IPS DF 4.7 (cell line): ENCODE results near the gene AUTS2.

Source experiments
- DNase-seq: peaks from one replicate; pipeline ENCODE4 v3.0.0-alpha.2; 2013; ENCODE audit warnings: low spot score; ENCODE audit errors: extremely low read depth

AUTS2 gene

DNA sequence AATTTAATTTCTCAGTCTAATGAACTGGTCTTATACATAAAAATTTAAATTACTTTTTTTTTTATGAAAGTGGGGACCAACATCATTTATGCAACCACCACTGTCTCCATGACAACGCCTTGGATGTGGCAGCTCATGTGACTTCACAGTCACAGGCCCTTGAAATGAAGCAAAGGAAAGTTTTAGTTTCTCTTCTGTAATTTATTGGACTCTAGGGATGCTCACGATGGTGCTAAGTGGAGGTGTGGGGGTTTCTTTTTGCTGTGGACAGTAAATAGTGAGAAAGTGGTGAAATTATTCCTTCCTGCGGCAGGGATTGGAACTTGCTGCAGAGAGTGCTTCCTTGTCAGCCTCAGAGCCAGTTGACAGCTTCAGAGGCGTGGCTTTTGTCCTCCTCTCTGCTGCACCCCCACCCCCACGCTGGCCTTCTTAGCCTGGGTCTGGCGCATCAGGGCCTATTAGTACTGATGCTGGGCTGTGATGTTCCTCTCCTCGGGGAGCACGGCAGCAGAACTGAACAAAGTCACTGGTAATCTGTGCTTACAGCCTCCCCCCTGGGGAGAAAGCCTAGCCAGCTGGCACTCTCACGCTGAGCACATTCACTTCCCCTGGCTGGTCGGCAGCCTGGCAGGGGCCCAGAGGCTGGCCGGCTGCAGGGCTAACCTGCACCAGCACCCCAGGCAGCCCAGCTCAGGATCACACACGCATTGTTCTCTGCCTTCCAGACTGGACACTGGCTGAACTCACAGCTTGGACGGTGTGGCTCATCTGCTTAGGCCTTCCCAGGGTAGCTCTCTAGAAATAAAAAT lies 1016.2 kb downstream of the AUTS2 start:
- DNase-seq: no peak

DNA sequence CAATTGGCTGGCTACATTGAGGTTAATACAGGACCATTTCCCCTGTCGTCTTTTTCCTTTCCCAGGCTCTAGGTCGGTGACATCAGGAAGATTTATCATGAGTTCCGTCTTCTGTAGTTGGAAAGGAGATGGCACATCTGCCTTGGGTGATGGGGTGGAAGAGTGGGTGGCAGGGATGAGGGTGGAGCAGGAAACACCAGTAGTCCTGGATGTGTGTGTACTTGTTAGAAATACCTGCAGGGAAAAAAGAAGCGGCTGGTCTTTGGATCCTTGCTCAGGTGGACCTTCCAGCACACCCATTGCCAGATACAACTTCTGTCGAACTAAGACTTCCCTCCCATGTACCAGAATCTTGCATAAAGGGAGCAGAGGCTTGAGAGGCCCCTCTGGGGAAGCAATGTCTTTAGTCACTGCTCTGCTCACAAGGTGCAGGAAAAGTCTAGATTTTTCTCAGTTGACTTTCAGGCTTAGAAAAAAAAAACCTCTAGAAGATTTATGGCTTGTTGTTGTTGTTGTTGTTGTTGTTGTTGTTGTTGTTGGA lies 1016.9 kb downstream of the AUTS2 start:
- no peak for DNase-seq

DNA sequence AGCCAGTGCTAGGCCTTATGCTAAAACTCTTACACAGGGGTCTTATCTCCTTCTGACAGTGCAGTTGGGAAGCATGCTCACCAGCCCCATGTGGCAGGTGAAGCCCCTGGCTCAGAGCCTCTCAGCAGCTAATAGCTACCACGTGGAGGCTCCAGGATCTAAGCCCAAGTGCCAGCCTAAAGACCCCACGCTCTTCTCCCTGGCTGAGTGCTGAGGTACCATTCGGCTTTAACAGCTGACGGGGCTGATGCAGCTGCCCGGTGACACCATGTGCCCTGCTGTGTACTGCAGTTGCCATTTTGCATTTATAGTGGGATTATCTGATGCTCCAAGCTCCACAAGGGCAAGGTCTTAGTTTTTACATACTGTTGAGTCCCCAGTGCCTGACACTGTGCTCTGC lies 1017.9 kb downstream of the AUTS2 start:
- no peak for DNase-seq

DNA sequence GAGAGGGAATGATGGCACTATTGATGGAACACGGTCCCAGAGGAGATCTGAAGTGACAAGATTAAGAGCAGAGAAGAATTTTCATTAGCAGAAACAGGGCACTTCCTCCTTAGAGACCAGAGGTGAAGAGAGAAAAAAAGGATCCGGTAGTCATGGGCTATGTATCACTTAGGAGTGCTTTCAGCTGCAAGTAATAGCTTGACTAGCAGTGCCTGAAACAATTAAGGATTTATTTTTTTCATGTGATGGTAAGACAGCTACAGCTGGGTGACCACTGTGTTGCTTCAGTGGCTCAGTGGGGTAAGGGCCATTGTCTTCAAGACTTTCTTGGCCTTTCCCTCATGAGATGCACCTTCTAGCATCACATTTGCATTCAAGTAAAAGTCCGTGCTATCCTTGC lies 1018.5 kb downstream of the AUTS2 start:
- DNase-seq: no peak

DNA sequence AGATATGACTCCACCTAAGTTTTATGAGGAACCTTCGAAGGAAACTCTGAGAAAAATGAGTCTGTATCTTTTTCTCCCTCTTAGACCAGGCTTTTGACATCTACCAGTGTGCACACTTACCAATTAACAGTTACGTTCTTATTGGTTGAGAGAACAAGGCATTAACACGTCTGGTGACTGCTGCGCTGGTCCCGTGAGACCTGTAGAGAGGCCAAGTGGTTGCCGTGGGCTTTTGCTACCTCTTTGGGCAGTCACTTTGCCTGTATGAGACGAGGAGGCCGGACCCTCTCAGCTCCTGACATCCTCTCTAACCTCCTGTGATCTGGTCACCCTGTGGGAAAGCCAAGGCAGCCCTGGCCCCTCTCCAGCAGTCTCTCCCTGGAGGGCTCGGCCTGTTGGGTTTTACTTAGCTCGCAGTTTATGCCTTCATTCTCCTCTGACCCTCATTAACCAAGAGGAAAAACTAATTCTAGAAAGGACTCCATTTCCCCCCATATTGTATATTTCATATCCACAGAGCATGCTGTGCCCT lies 1019.8 kb downstream of the AUTS2 start:
- DNase-seq: no peak

DNA sequence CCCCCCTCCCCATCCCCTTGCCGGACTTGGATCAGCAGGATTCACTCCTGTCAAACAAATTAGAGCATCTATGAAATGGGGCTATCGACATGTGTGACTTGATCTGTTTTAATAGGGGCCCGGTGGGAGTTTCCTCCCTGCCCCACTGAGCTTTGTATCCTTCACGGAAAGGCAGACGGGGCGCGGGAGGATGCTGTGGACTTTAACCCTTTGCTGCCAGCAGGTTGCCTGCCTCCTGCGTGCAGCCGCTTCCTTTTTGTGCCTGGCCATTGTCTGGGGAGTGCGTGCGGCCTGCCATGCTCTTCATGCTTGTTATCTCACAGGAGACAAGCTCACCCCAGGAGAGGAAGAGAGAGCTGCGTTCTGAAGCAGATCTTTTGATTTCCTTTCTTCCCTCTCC lies 1020.9 kb downstream of the AUTS2 start:
- no peak for DNase-seq

DNA sequence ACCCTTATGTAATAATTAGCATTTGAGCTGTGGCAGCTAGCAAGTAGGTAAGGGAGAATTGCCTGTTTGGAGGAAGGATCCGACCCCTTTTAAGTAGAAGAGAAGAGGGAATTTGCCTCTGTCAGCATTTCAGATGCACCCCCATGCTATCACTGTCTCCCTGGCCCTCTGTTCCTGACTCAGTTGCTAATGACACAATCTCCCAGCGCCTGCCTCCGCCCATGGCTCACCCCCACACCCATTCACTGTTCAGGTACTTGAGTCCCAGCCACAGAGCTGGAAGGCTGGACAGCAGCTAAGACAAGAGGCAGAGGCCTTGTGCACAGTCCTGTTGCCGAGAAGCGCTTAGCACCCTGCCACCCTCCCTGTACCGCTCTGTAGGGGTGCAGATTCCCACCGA lies 1021.4 kb downstream of the AUTS2 start:
- no peak for DNase-seq

DNA sequence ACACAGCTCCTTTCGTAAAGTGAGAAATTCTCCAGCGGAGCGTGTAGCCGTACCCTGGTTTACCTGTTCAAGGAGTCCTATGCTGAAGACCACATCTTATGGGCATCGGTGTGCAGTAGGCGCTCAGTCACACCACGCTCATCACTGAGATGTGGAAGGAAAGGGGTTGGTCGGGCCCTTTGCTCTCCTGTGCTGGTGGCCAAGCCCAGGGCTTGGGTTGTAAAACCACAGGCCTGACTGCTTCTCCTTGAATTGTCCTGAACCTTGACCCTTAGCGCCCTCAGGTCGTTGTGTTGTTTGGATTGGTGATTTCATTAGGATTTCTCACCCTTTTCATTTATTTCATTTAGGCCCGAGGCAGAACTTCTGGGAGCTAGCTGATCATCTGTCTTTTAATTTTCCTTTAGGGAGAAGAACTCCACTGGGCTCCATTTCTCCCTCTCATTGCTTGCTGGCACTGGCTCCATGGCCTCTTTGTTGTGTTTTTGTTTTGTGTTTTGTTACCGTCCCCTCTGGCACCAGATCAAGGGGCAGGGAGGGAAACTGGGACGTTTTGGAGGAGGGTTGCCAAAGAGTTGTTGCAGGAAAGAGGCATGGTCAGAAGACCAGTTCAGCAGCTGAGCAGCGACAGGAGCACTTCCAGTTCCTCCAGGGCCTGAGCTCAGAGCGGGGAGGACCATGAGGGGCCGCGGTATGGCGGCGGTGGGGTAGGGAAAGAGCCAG lies 1022.2 kb downstream of the AUTS2 start:
- no peak for DNase-seq

DNA sequence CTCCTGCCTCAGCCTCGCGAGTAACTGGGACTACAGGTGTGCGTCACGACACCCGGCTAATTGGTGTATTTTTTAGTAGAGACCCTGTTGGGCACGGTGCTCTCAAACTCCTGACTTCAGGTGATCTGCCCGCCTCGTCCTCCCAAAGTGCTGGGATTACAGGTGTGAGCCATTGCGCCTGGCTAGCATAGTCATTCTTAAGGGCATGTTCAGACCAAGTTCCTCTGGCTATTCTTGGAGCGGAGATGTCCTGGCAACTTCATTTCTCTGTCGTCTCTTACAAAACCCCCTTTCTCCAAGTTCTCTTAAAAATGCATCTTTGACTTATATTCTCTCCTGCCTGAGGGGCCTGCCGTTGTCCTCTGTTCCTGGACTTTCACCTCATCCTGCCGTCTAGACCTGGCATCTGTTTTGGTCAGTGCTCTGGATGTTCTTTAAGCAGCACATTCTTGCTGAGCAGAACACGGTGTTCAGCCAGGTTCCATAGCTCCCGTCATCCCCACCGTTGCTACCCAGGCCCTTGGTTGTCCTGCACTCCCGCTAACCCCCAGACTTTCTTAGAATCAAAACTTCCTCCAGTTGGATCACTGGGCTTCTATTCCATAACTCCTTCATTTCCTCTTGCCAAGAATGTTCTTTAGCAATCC lies 1023.8 kb downstream of the AUTS2 start:
- DNase-seq: no peak

DNA sequence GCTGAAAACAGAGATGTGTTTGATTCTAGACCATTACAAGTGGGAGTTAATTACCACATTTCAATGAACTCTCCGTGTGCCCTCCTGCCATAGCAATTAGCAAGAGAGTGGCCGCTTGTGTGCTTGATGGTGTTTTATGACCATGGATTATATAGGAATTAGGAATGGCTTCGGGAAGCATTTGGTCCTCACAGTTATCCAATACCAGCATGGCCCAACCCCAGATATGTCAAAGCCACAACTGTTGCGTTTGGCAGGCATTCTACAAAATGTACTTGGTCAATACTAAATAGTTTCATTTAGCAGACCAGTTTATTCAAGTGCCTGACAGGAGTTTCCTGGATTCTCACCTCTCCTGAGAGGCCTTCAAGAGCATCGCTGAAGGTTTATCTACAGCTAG lies 1024.7 kb downstream of the AUTS2 start:
- no peak for DNase-seq

DNA sequence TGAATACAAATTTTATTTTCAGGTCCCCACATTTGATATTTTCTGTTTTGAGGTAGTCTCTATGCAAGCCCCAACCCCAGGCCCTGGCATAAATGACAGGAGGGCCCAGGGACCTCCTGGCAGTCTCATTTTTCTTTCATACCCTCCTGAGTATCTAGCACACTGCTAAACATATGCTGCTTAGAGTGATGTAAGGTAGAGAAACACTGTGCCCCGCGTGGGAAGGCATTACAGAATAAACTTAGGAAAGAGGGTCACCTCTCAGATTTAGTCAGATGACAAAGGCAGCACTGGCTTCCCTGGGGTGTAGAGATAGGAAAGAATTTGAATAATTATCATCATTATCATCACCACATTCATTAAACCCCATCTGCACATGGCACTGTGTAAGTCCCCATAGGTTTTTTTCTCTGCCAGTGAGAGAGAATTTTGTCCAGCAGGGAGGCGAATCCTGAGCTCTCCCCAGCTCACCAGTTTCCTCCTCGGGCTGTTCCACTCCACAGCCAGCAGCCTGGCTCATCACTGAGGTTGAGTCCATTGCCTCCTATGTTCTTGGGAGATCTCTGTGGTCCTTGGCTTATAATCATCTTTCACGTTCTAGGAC lies 1026.3 kb downstream of the AUTS2 start:
- no peak for DNase-seq

DNA sequence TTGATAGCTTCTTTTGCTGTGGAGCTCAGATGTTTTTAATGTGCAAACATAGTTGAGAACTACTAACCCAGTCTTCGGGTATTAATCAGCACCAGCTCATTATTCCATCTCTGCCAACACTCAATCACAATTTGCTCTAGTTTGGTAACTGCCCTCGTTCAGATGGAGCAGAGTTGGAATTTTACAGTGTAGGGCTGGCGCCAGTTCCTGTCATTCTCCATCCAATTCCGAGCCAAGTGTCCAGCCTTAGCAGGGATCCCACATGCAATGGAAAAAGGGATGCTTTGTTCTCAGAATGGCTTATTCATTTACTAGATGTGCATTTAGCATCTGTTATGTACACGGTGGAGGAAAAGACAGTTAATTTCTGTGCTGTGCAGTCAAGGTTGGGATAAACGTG lies 1029.2 kb downstream of the AUTS2 start:
- no peak for DNase-seq

DNA sequence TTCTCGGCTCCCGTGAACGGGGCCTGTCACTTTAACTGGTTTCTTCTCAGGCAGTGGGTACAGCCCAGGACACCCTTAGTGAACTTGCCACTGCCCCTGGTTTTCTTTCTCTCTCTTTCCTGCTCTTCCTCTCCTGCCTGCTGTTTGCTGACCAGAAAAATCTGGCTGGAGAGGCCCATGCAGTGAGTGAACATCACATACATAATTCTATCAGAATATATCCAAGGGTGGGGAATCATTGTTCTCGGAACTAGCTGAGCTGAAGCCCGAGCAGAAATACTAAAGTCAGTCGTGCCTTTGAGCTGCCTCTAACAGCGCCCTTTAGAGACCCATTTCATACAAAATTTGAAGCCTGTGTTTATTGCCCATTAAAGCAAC lies 1032.2 kb downstream of the AUTS2 start:
- no peak for DNase-seq

DNA sequence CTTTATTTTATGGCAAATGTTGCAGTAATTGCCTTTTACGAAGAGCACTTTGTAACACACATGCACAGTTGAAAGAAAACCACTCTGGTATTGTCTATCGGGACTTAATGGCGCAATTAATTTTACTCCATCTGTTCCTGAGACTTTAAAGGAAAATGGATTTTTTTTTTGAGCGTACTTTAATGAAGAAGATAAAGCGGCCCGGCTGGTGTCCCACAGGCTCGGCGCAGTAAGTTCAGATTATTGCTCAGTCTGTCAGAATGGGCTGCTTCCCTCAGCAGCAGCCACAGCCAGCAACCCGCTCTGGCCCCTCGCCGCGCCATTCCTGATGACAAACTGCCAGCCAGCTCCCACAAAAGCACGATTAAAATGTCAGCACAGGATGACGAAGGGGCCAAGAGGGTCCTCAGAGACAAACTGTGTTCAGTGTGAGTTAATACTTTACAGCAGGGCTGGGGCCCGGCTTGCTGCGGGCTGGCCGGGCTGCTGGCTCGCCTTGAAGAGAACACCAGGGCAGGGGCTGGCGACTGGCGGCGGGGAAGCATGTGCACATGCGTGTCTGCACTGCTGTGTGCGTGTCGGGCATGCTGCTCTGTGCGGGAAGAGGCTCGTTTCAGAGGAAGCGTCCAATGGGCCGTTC lies 1032.7 kb downstream of the AUTS2 start:
- DNase-seq: no peak

DNA sequence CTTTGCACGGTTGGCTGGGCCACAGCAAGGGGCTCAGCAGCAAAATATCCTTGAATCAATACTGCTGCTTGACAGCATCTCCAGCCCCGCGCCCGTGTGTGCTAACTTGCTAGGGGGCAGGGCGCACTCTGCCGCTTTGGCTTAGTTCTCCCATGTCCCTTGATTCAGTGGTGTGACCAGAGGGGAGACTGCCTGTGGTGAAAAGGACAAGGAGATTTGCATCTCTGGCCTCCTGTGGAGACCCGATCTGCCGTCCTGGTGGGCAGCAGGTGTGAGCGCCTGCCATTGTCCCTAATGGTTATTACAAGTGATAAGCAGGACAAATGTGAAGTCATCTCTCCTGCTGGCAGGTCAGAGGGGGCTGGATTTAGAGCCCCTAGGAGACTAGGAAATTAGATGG lies 1033.4 kb downstream of the AUTS2 start:
- no peak for DNase-seq

DNA sequence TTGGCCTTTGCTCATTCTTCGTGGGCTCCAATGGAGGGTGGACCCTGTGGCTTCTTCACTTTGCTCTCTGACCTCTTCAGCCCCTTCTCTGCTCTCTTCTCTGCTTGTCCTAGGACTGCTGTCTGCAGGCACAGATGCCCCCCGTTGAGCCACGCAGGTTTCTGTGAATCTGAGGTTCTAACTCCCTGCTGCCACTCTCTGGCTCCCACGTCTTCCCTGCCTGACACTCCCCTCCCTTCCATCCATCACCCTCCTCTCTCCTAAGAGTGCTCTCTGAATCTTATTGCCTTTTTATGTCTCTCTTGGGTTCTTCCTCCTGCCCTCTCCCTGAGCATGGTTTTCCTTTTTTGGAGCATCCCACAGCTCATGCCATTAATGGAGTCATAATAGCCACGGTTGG lies 1034.1 kb downstream of the AUTS2 start:
- DNase-seq: no peak

DNA sequence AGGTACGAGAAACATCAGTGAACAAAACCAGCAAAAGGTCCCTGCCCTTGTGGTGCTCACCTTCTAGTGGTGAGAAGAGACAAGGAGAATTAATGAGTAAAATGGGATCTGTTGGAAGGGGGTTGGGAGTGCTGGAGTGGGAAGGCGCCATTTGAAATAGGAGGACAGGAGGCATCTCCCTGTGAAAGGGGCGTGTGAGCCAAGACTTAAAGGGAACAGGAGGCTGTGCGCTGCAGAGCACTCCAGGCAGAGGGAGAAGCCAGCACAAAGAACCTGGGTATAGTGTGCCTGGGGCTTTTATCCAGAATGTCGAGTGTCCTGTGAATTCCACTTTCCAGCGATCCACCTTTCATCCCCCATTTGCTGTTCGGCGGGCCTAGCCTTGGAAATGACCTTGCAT lies 1035.8 kb downstream of the AUTS2 start:
- DNase-seq: no peak

DNA sequence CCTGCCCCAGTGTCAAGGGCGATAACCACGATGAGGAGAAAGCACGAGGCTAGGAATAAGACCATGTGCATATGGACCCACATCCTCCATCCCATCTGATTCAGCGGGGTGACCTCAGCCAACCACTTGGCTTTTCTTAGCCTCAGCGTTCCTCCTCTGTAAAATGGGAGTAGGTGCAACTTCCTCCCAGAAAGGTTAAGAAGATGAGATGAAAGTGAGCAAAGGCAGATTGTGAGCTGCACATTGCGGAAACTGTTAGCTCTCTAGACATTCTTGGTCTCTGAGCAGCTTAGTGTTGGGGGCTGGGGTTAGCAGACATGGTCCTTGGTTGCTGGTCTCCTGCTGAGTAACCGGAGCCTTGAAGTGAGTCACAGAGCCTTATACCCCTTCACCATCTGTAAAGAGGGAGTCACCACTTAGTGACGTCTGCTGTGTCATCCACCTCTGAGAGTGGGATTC lies 1036.4 kb downstream of the AUTS2 start:
- DNase-seq: no peak

DNA sequence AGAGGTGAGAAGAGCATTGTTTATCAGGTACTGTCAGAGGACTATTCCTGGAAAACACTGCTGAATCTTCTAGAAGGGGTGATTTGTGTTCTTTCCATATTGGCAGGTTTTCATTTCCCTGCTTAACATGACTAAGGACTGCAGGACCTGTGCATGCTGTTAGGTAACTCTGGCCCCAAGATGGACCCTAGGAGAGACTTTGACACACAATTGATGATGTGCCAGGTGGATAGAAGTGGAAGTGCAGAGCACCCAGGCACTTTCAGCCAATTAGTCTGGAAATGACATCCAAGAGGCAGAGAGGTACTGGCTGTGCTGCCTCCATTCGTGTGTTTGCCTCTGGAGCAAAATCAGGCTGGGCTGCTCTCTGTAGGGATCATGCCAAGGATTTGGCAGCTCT lies 1037.4 kb downstream of the AUTS2 start:
- DNase-seq: no peak

DNA sequence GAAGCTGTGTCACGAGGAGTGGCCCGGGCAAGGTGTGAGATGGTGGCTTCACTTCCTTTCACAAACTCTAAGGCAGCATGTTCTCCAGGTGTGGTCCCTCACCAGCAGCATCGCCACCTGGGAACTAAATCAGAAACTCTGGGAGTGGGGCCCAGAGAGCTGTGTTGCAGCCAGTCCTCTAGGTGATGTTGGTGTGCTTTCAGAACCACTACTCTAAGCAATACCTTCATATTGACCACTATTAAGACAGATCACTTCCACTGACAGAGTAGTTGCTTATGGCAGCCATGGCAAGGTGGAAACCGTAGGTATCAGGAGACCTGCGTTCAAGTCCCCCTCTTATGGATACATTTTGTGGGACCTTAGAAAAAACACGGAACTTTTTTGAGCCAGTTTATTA lies 1037.9 kb downstream of the AUTS2 start:
- no peak for DNase-seq

DNA sequence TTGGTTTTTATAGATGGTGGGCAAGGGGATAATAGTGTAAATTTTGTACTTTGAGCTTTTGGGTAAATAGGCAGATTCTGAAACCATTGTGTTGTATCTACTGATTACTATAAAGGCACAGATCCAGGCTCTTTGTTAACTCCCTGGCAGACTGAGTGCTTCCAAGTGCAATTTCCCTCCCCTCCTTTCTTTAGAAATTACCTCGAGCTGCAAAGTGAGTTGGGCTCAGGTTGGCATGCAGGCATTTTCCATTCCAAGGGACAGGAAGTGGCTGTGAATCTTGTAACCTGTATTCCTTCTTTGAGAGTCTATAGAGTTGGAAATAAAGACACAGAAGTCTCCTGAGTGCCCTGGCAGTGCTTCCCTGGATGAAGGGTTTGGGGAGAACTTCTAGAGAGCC lies 1039.5 kb downstream of the AUTS2 start:
- no peak for DNase-seq
